HEK293 (cell line): ENCODE results near the gene CSRNP2.

Experiments used
- CTCF ChIA-PET: fragments of 350-600 bp; formaldehyde crosslinking; extraction: SDS; loops from one replicate; lab custom pipeline; 2021; ENCODE audit warnings: antibody characterized with exemption; lab: Yijun Ruan, JAX
- POLR2A ChIA-PET: fragments of 300-600 bp; formaldehyde crosslinking; extraction: SDS; loops from one replicate; lab custom pipeline; 2020; ENCODE audit warnings: antibody characterized with exemption, inconsistent platforms; lab: Yijun Ruan, JAX
- H3K27ac ChIP-seq: fragments of 200-500 bp; sonication (Bioruptor generic); 2 replicates; pipeline ENCODE4 v1.5.1; 2014; ENCODE audit warnings: low read depth, low read length, control low read depth, inconsistent platforms; ENCODE audit errors: extremely low read depth
- H3K36me3 ChIP-seq, 2 experiments: fragments of 200-500 bp in 1 of 2; sonication (Bioruptor generic) in 1 of 2; 1 replicate in 1 of 2; 2 replicates in 1 of 2; pipeline ENCODE4 v1.5.1; 2014 to 2017; ENCODE audit warnings: inconsistent platforms in 2 of 2, low read length in 2 of 2; ENCODE audit not compliant: control insufficient read depth in 2 of 2, insufficient read depth in 1 of 2
- H3K4me1 ChIP-seq: fragments of 200-500 bp; sonication (Bioruptor generic); 2 replicates; pipeline ENCODE4 v1.5.1; 2014; ENCODE audit warnings: mild to moderate bottlenecking, low read length, inconsistent platforms; ENCODE audit not compliant: control insufficient read depth, insufficient read depth
- H3K4me3 ChIP-seq: 2 replicates; pipeline ENCODE4 v1.5.1; 2011; ENCODE audit warnings: low read depth, mild to moderate bottlenecking, control low read depth, low read length, moderate library complexity
- H3K9me3 ChIP-seq: fragments of 200-500 bp; sonication (Bioruptor generic); 2 replicates; pipeline ENCODE4 v1.5.1; 2014; ENCODE audit warnings: low read depth, low read length, inconsistent platforms; ENCODE audit not compliant: control insufficient read depth, insufficient read depth
- BCL11B ChIP-seq: fragments of 450-650 bp; formaldehyde crosslinking; IDR thresholded peaks from 2 replicates; pipeline ENCODE4 v1.5.1; 2016; ENCODE audit warnings: low read depth, missing biosample characterization, missing genetic modification characterization
- FEZF1 ChIP-seq: fragments of 450-650 bp; formaldehyde crosslinking; IDR thresholded peaks from 2 replicates; pipeline ENCODE4 v1.5.1; 2016; ENCODE audit warnings: missing biosample characterization, missing genetic modification characterization
- GLIS1 ChIP-seq: fragments of 450-650 bp; formaldehyde crosslinking; IDR thresholded peaks from 2 replicates; pipeline ENCODE4 v1.5.1; 2016; ENCODE audit warnings: missing biosample characterization, missing genetic modification characterization
- KLF8 ChIP-seq: fragments of 450-650 bp; formaldehyde crosslinking; IDR thresholded peaks from 2 replicates; pipeline ENCODE4 v1.5.1; 2016; ENCODE audit warnings: missing biosample characterization, missing genetic modification characterization
- KLF9 ChIP-seq: fragments of 450-650 bp; formaldehyde crosslinking; IDR thresholded peaks from 2 replicates; pipeline ENCODE4 v1.5.1; 2016; ENCODE audit warnings: missing biosample characterization, missing genetic modification characterization, low read depth
- PBX3 ChIP-seq: sonication (generic); formaldehyde crosslinking; IDR thresholded peaks from 2 replicates; pipeline ENCODE4 v1.8.1; 2022; ENCODE audit warnings: mild to moderate bottlenecking, moderate library complexity, missing genetic modification reagents
- SALL2 ChIP-seq: fragments of 450-650 bp; formaldehyde crosslinking; IDR thresholded peaks from 2 replicates; pipeline ENCODE4 v1.5.0; 2017; ENCODE audit warnings: missing biosample characterization, mild to moderate bottlenecking, missing genetic modification characterization, borderline replicate concordance
- SETDB1 ChIP-seq: IDR thresholded peaks from one replicate; pipeline ENCODE4 v1.6.1; 2017; ENCODE audit warnings: mild to moderate bottlenecking, low read length, moderate library complexity, mixed read lengths; ENCODE audit not compliant: insufficient read length
- TSHZ1 ChIP-seq: fragments of 450-650 bp; formaldehyde crosslinking; IDR thresholded peaks from 2 replicates; pipeline ENCODE4 v1.5.1; 2016; ENCODE audit warnings: missing biosample characterization, missing genetic modification characterization, borderline replicate concordance
- ZBTB21 ChIP-seq: fragments of 450-650 bp; formaldehyde crosslinking; IDR thresholded peaks from 2 replicates; pipeline ENCODE4 v1.5.1; 2017; ENCODE audit warnings: missing biosample characterization, missing genetic modification characterization
- ZBTB48 ChIP-seq: fragments of 450-650 bp; formaldehyde crosslinking; IDR thresholded peaks from 2 replicates; pipeline ENCODE4 v1.5.1; 2016; ENCODE audit warnings: missing biosample characterization, missing genetic modification characterization
- ZFP69B ChIP-seq: fragments of 450-650 bp; formaldehyde crosslinking; IDR thresholded peaks from 2 replicates; pipeline ENCODE4 v1.5.1; 2016; ENCODE audit warnings: missing biosample characterization, missing genetic modification characterization
- ZNF10 ChIP-seq: fragments of 450-650 bp; formaldehyde crosslinking; IDR thresholded peaks from 2 replicates; pipeline ENCODE4 v1.5.1; 2017; ENCODE audit warnings: missing biosample characterization, missing genetic modification characterization
- ZNF26 ChIP-seq: fragments of 450-650 bp; formaldehyde crosslinking; IDR thresholded peaks from 2 replicates; pipeline ENCODE4 v1.5.1; 2016; ENCODE audit warnings: missing biosample characterization, missing genetic modification characterization
- ZNF311 ChIP-seq: fragments of 450-650 bp; formaldehyde crosslinking; IDR thresholded peaks from 2 replicates; pipeline ENCODE4 v1.5.1; 2017; ENCODE audit warnings: missing biosample characterization, missing genetic modification characterization, borderline replicate concordance
- ZNF350 ChIP-seq: fragments of 450-650 bp; formaldehyde crosslinking; IDR thresholded peaks from 2 replicates; pipeline ENCODE4 v1.5.0; 2017; ENCODE audit warnings: missing biosample characterization, mild to moderate bottlenecking, missing genetic modification characterization
- ZNF433 ChIP-seq: fragments of 450-650 bp; formaldehyde crosslinking; IDR thresholded peaks from 2 replicates; pipeline ENCODE4 v1.5.1; 2016; ENCODE audit warnings: missing biosample characterization, missing genetic modification characterization, low read depth
- ZNF514 ChIP-seq: fragments of 450-650 bp; formaldehyde crosslinking; IDR thresholded peaks from 2 replicates; pipeline ENCODE4 v1.5.1; 2016; ENCODE audit warnings: missing biosample characterization, missing genetic modification characterization
- ZNF548 ChIP-seq: fragments of 450-650 bp; formaldehyde crosslinking; IDR thresholded peaks from 2 replicates; pipeline ENCODE4 v1.5.1; 2016; ENCODE audit warnings: missing biosample characterization, missing genetic modification characterization
- ZNF580 ChIP-seq: fragments of 450-650 bp; formaldehyde crosslinking; IDR thresholded peaks from 2 replicates; pipeline ENCODE4 v1.5.1; 2016; ENCODE audit warnings: missing biosample characterization, missing genetic modification characterization
- ZNF610 ChIP-seq: fragments of 450-650 bp; formaldehyde crosslinking; IDR thresholded peaks from 2 replicates; pipeline ENCODE4 v1.5.1; 2016; ENCODE audit warnings: missing biosample characterization, missing genetic modification characterization, borderline replicate concordance
- ZNF645 ChIP-seq: fragments of 450-650 bp; formaldehyde crosslinking; IDR thresholded peaks from 2 replicates; pipeline ENCODE4; 2016; ENCODE audit warnings: missing biosample characterization, missing genetic modification characterization
- ZNF76 ChIP-seq: fragments of 450-650 bp; formaldehyde crosslinking; IDR thresholded peaks from 2 replicates; pipeline ENCODE4; 2016; ENCODE audit warnings: low read depth, missing biosample characterization, missing genetic modification characterization, borderline replicate concordance
- ZNF777 ChIP-seq: fragments of 450-650 bp; formaldehyde crosslinking; IDR thresholded peaks from 2 replicates; pipeline ENCODE4 v1.5.1; 2017; ENCODE audit warnings: missing biosample characterization, missing genetic modification characterization, borderline replicate concordance
- ZSCAN30 ChIP-seq: fragments of 450-650 bp; IDR thresholded peaks from 2 replicates; pipeline ENCODE4 v1.5.1; 2018; ENCODE audit warnings: missing biosample characterization, mild to moderate bottlenecking, missing genetic modification characterization, moderate library complexity

CSRNP2 gene

GRCh38 chr12:51115533-51115932 is 32.1 kb upstream of the CSRNP2 start (continued):
- no peak for TF ChIP-seq ZNF645 (tag by site-specific recombination)
- TF ChIP-seq ZNF580 (tag by site-specific recombination), result no peak
- no peak for TF ChIP-seq ZSCAN30 (tag by site-specific recombination)
- TF ChIP-seq ZNF350 (tag by site-specific recombination), result no peak
- TF ChIP-seq BCL11B (tag by site-specific recombination), result no peak
- TF ChIP-seq ZNF10 (tag by site-specific recombination), result no peak
- TF ChIP-seq ZFP69B (tag by site-specific recombination), result no peak
- no peak for TF ChIP-seq ZBTB21 (tag by site-specific recombination)
- TF ChIP-seq GLIS1 (tag by site-specific recombination), result no peak
- TF ChIP-seq ZNF311 (tag by site-specific recombination), result no peak

- TF ChIP-seq ZNF610 (no peak), TSHZ1 (tag by site-specific recombination) (no peak)
- Histone ChIP-seq H3K36me3 (peaks cover 59 to 82% of the 10 kb centered on the region in 2 experiments), H3K27ac (no peak overlapping the region), H3K4me1 (no peaks in the 10 kb centered on the region), H3K9me3 (no peaks in the 10 kb centered on the region), H3K4me3 (no peak overlapping the region)
- ChIA-PET CTCF (interaction anchor here (1.1 kb wide), 1 partner anchor 16 kb away, joined by 3 read pairs; no protein-coding TSS in a partner anchor), POLR2A (no interaction called here)
Observed at GRCh38 chr12:51108136-51108535, 24.7 kb upstream of the CSRNP2 start.

- CTCF ChIA-PET, result no interaction called here
Observed at GRCh38 chr12:51103977-51104376, 20.6 kb upstream of the CSRNP2 start.

More at GRCh38 chr12:51103977-51104376, 20.6 kb upstream of the CSRNP2 start:
- Histone ChIP-seq H3K36me3 (peaks cover 67 to 79% of the 10 kb centered on the region in 2 experiments), H3K27ac (no peak overlapping the region), H3K9me3 (no peaks in the 10 kb centered on the region), H3K4me3 (no peak overlapping the region), H3K4me1 (no peaks in the 10 kb centered on the region)
- TF ChIP-seq SETDB1 (no peak), ZNF76 (tag by site-specific recombination) (no peak), ZNF26 (tag by site-specific recombination) (no peak), KLF9 (tag by site-specific recombination) (no peak), ZNF777 (tag by site-specific recombination) (no peak), ZBTB48 (no peak), ZNF514 (tag by site-specific recombination) (no peak), FEZF1 (no peak), KLF8 (no peak), PBX3 (no peak), ZNF548 (tag by site-specific recombination) (no peak), ZNF433 (tag by site-specific recombination) (no peak), SALL2 (tag by site-specific recombination) (no peak)
- POLR2A ChIA-PET, result no interaction called here
